Liver (tissue), 3 donors: ENCODE measurements around the gene GFOD2.

Experiments used
- CTCF ChIP-seq: fragments of 150-350 bp; IDR thresholded peaks from 2 replicates; pipeline ENCODE4 v1.5.1; 2017; ENCODE audit warnings: improper control_type of control experiment, low read depth, low read length; ENCODE audit not compliant: missing input control
- FOXA1 ChIP-seq: IDR thresholded peaks from 2 replicates; pipeline ENCODE4 v1.6.1; 2016; ENCODE audit warnings: antibody characterized with exemption
- GABPA ChIP-seq, 2 donors: IDR thresholded peaks in 1 of 2; conservative IDR thresholded peaks in 1 of 2; 2 replicates each; pipeline ENCODE4 v1.6.1; 2016; ENCODE audit warnings: antibody characterized with exemption in 2 of 2, mild to moderate bottlenecking in 1 of 2, moderate library complexity in 1 of 2
- HNF4G ChIP-seq: IDR thresholded peaks from 2 replicates; pipeline ENCODE4 v1.6.1; 2016; ENCODE audit warnings: antibody characterized with exemption
- MAX ChIP-seq: IDR thresholded peaks from 2 replicates; pipeline ENCODE4 v1.6.1; 2016; ENCODE audit warnings: antibody characterized with exemption
- NR2F2 ChIP-seq: IDR thresholded peaks from 2 replicates; pipeline ENCODE4 v1.6.1; 2016; ENCODE audit warnings: antibody characterized with exemption
- RXRA ChIP-seq, 2 donors: IDR thresholded peaks; 2 replicates each; pipeline ENCODE4 v1.6.1; 2017 to 2018; ENCODE audit warnings: antibody characterized with exemption in 2 of 2, mild to moderate bottlenecking in 1 of 2
- SP1 ChIP-seq: IDR thresholded peaks from 2 replicates; pipeline ENCODE4 v1.6.1; 2018; ENCODE audit warnings: antibody characterized with exemption, mild to moderate bottlenecking
- TAF1 ChIP-seq: conservative IDR thresholded peaks from 2 replicates; pipeline ENCODE4 v1.6.1; 2016; ENCODE audit warnings: antibody characterized with exemption, mild to moderate bottlenecking
- YY1 ChIP-seq: IDR thresholded peaks from 2 replicates; pipeline ENCODE4 v1.6.1; 2016; ENCODE audit warnings: antibody characterized with exemption, mild to moderate bottlenecking
- TF ChIP-seq, protein P1 (sequence below): IDR thresholded peaks from 2 replicates; pipeline ENCODE4 v1.6.1; 2016; ENCODE audit warnings: antibody characterized with exemption
- TF ChIP-seq, protein P2 (sequence below): IDR thresholded peaks from 2 replicates; pipeline ENCODE4 v1.6.1; 2016; ENCODE audit warnings: antibody characterized with exemption
- TF ChIP-seq, protein P3 (sequence below): IDR thresholded peaks from 2 replicates; pipeline ENCODE4 v1.6.1; 2016; ENCODE audit warnings: antibody characterized with exemption, mild to moderate bottlenecking
- donor health status: healthy.
- donor health status: healthy.

GRCh38 chr16:67718668-67719047 lies 458 bp downstream of the GFOD2 start:
- TF ChIP-seq CTCF (no peak), GABPA (IDR thresholded peaks at IDR 0.05 in 1 of 2, conservative IDR thresholded peaks at IDR 0.05 in 1 of 2) (no peak), TAF1 (no peak), FOXA1 (no peak), YY1 (no peak), HNF4G (no peak), NR2F2 (no peak), SP1 (no peak), RXRA (IDR thresholded peaks at IDR 0.05) (no peak), MAX (no peak)
- TF ChIP-seq, protein P1, sequence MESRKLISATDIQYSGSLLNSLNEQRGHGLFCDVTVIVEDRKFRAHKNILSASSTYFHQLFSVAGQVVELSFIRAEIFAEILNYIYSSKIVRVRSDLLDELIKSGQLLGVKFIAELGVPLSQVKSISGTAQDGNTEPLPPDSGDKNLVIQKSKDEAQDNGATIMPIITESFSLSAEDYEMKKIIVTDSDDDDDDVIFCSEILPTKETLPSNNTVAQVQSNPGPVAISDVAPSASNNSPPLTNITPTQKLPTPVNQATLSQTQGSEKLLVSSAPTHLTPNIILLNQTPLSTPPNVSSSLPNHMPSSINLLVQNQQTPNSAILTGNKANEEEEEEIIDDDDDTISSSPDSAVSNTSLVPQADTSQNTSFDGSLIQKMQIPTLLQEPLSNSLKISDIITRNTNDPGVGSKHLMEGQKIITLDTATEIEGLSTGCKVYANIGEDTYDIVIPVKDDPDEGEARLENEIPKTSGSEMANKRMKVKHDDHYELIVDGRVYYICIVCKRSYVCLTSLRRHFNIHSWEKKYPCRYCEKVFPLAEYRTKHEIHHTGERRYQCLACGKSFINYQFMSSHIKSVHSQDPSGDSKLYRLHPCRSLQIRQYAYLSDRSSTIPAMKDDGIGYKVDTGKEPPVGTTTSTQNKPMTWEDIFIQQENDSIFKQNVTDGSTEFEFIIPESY = no peak
- TF ChIP-seq, protein P2, sequence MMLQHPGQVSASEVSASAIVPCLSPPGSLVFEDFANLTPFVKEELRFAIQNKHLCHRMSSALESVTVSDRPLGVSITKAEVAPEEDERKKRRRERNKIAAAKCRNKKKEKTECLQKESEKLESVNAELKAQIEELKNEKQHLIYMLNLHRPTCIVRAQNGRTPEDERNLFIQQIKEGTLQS = no peak
- TF ChIP-seq, protein P3, sequence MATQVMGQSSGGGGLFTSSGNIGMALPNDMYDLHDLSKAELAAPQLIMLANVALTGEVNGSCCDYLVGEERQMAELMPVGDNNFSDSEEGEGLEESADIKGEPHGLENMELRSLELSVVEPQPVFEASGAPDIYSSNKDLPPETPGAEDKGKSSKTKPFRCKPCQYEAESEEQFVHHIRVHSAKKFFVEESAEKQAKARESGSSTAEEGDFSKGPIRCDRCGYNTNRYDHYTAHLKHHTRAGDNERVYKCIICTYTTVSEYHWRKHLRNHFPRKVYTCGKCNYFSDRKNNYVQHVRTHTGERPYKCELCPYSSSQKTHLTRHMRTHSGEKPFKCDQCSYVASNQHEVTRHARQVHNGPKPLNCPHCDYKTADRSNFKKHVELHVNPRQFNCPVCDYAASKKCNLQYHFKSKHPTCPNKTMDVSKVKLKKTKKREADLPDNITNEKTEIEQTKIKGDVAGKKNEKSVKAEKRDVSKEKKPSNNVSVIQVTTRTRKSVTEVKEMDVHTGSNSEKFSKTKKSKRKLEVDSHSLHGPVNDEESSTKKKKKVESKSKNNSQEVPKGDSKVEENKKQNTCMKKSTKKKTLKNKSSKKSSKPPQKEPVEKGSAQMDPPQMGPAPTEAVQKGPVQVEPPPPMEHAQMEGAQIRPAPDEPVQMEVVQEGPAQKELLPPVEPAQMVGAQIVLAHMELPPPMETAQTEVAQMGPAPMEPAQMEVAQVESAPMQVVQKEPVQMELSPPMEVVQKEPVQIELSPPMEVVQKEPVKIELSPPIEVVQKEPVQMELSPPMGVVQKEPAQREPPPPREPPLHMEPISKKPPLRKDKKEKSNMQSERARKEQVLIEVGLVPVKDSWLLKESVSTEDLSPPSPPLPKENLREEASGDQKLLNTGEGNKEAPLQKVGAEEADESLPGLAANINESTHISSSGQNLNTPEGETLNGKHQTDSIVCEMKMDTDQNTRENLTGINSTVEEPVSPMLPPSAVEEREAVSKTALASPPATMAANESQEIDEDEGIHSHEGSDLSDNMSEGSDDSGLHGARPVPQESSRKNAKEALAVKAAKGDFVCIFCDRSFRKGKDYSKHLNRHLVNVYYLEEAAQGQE = no peak
